Lung microvascular endothelial cell (primary cell): ENCODE data around the gene GPR39. TPM values are rescaled to one million over a fixed set of nuclear protein-coding genes. Genes with fewer than 3 reads are reported as not detected.

Source experiments
- DNase-seq, 2 donors: peaks; one replicate each; pipeline versions ENCODE4 v3.0.0 to v3.0.0-alpha.2; 2010; ENCODE audit warnings: low read depth in 2 of 2
- total RNA-seq: library from RNA; depleted of rRNA; stranded (reverse); fragments of >200 nt; gene quantifications from 2 replicates; pipeline ENCODE4 v1.2.1, GENCODE V29; 2014

GPR39 gene
- total RNA-seq, 1 donor from 2014 or later: 0.20 TPM

- no peak for DNase-seq
Observed at GRCh38 chr2:132412021-132412420, 4.6 kb upstream of the GPR39 start.

DNA sequence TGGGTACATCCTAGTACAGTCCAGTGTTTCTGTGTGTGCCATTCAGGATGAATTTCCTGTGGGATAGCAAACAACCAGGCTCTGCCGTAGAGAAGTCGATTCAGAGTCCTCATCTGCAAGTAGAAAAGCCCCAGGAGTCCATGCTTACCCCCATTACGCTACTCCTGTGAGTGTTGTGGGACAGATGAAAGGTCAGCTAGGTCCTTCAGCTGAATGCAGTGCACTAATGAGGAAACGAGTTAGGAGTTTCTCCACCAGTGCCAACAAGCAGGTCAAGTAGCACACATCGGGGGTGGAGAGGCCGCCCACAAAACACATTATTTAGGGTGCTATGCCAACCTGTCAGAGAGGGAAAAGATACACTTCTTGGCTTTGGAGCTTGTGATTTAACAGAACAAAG is 2.5 kb upstream of the GPR39 start:
- DNase-seq: no peak

- DNase-seq: peak in 1 of 2 donors; percentile 10
Observed at GRCh38 chr2:132415256-132415914, 1.2 kb upstream of the GPR39 start.

GRCh38 chr2:132415915-132416722 is 486 bp upstream of the GPR39 start:
- DNase-seq: peak; percentile 2 to 90

GRCh38 chr2:132417430-132418035 is 928 bp downstream of the GPR39 start:
- no peak for DNase-seq

- DNase-seq: no peak
Observed at GRCh38 chr2:132419235-132419634, 2.6 kb downstream of the GPR39 start.

DNA sequence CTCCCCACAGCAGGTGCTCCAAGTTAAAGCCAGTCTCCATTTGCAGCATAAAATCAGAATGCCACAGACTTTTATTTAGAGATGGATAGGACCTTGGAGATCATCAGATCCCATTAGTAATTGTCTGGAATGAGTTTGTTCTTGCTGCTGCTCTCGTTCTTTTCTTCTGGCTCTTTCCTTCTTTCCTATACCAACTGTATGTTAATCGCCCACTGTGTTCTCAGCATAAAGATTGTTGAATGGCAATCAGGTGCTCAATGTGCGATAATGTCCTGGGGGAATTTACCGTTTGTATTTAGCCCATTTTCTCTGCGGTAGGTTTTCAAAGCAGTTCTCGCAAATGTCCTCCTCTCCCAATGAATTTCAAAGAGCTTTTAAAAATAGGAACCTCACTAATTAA is 3.3 kb downstream of the GPR39 start:
- DNase-seq: no peak

- peak in 1 of 2 donors; percentile 24 for DNase-seq
Observed at GRCh38 chr2:132420816-132421805, 4.5 kb downstream of the GPR39 start.

GRCh38 chr2:132422736-132423135 is 6.1 kb downstream of the GPR39 start:
- DNase-seq: no peak

GRCh38 chr2:132424526-132425121 is 8.0 kb downstream of the GPR39 start:
- DNase-seq: no peak

DNA sequence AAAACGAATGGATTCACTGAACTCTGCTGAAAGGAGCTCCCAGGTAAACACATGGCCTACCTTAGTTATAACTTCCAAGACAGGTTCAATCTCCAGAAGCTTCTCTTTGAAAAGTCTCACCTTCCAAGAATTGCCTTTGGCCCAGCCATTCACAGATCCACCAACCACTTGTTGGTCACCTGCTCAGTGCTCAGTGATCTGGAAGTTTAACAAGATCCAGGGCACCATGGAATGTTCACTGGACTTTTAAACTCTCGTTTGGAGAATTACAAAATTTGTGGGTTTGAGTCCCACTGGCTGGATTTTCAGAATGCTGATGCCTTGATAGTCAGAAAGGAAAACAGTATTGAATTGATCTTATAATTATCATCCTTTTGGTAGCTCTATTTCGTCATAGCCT is 9.4 kb downstream of the GPR39 start:
- no peak for DNase-seq

- no peak for DNase-seq
Observed at GRCh38 chr2:132426656-132427055, 10.1 kb downstream of the GPR39 start.

- no peak for DNase-seq
Observed at GRCh38 chr2:132429351-132429750, 12.7 kb downstream of the GPR39 start.

GRCh38 chr2:132429941-132430573 is 13.5 kb downstream of the GPR39 start:
- no peak for DNase-seq

GRCh38 chr2:132430895-132431294 is 14.3 kb downstream of the GPR39 start:
- DNase-seq: no peak

GRCh38 chr2:132437852-132438669 is 21.5 kb downstream of the GPR39 start:
- no peak for DNase-seq

DNA sequence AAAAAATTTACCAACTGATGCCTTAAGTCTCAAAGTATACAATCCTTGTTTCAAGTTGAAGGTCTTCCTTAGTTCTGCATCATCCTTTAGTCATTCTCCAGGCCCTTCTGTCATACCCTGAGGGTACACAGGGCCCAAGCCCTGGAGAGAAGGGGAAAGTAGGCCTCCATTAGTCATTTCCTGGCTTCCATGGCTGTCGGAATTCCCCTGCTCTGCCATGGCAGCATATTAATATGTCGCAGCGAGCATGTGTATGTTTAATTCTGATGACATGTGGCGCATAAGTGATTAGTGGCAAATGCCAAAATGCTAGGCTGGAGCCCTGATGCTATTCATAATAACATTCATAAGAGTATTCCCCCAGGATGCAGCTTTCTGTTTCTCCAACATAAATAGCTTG is 22.1 kb downstream of the GPR39 start:
- peak; percentile 5 to 95 for DNase-seq

DNA sequence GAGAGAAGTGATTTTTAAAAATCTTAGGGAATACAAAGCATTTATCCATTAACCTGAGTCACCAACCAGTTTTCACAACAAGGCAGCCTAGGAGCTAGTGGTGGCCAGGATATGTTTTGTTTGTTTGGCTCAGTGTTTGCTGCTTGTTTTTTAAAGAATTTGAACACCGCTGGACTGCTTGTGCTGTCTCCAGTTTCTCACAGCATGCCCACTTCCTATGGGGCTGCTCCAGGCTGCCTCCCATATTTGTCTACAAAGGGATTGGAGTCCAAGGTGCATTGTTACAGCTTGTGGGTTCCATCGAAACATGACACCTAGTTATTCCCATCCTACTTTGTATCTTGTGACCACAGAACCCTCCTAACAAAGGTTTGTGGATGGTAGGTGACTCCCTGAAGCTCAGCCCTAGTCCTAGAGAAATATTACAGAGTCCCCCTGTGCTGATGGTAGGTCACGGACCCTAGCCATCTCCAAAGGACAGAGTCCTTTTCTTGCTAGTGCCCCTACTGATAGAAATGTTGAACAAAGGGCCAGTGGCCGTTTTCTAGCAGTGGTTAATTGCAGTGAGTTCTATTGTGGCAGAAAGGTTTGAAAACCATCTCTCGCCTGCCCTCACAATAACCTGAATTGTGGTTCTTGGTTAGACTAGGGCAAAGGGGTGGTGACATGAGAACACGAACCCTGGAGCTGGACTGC is 23.2 kb downstream of the GPR39 start:
- DNase-seq: peak in 1 of 2 donors; percentile 32

DNA sequence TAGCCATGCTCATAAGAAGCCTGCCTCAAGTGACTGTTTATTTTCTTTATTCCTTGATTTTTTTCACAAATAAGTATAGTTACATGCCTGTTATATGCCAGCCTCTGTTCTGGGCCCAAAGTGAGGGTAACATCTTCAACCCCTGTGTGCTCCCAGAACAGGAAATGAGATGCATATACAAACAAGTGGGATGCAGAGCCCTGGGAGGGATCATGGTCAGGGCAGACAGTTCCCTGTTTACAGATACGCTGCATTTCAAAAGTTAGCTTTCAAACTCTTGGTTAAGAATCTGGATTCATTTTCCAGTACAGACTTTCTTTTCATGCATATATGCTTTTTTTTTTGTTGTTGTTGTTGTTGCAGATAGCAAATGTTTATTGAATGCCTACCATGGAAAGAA is 24.4 kb downstream of the GPR39 start:
- peak in 1 of 2 donors; percentile 14 for DNase-seq
